A673 (cell line): ENCODE results near the gene VSIG2. TPM values are rescaled to one million over a fixed set of nuclear protein-coding genes. Genes with fewer than 3 reads are reported as not detected.

Experiments used
- BruUV-seq: library from RNA; stranded (reverse); fragments of 400-500 nt; replicated peaks from 2 replicates; lab custom pipeline; 2021; lab: Mats Ljungman, UMichigan
- CTCF ChIA-PET: fragments of 300-600 bp; sonication (Branson Sonifier 250); formaldehyde crosslinking; loops from one replicate; lab custom pipeline; 2022; ENCODE audit warnings: antibody characterized with exemption; lab: Charles Lee
- POLR2A ChIA-PET: fragments of 300-600 bp; sonication (Branson Sonifier 250); formaldehyde crosslinking; loops from one replicate; lab custom pipeline; 2022; ENCODE audit warnings: antibody characterized with exemption; ENCODE audit not compliant: low non-redundant PET; lab: Charles Lee
- DNase-seq: peaks from one replicate; pipeline ENCODE4 v3.0.0-alpha.2; 2015; ENCODE audit warnings: low spot score
- H3K27ac ChIP-seq: fragments of 200-600 bp; sonication (generic); 2 replicates; pipeline ENCODE4 v1.5.1; 2016; ENCODE audit warnings: mixed run types, low read depth, mild to moderate bottlenecking, mixed read lengths, antibody characterized with exemption, low read length; ENCODE audit not compliant: poor library complexity, severe bottlenecking
- H3K27me3 ChIP-seq: fragments of 200-600 bp; sonication (generic); replicated peaks from 2 replicates; pipeline ENCODE4 v1.6.1; 2017; ENCODE audit warnings: mixed run types, low read depth, mild to moderate bottlenecking, mixed read lengths, antibody characterized with exemption, low read length; ENCODE audit not compliant: insufficient read depth, poor library complexity
- H3K36me3 ChIP-seq: fragments of 200-600 bp; sonication (generic); 2 replicates; pipeline ENCODE4 v1.6.1; 2016; ENCODE audit warnings: mixed run types, mild to moderate bottlenecking, mixed read lengths, antibody characterized with exemption, low read length; ENCODE audit not compliant: insufficient read depth, poor library complexity, severe bottlenecking
- H3K4me1 ChIP-seq: fragments of 200-600 bp; sonication (generic); 2 replicates; pipeline ENCODE4 v1.6.1; 2017; ENCODE audit warnings: mixed run types, mild to moderate bottlenecking, mixed read lengths, antibody characterized with exemption, low read length; ENCODE audit not compliant: insufficient read depth, poor library complexity, severe bottlenecking
- H3K4me3 ChIP-seq: fragments of 200-600 bp; sonication (generic); 2 replicates; pipeline ENCODE4 v1.5.1; 2016; ENCODE audit warnings: low read depth, mixed run types, mild to moderate bottlenecking, mixed read lengths, low read length; ENCODE audit not compliant: poor library complexity, severe bottlenecking
- H3K9me3 ChIP-seq: fragments of 200-600 bp; sonication (generic); 2 replicates; pipeline ENCODE4 v1.6.1; 2016; ENCODE audit warnings: mixed run types, low read depth, mild to moderate bottlenecking, mixed read lengths, antibody characterized with exemption, low read length; ENCODE audit not compliant: poor library complexity, severe bottlenecking
- CTCF ChIP-seq: fragments of 300-800, 200-600 bp; sonication (generic); conservative IDR thresholded peaks from 2 replicates; pipeline ENCODE4 v1.5.1; 2017; ENCODE audit warnings: low read depth, mild to moderate bottlenecking, antibody characterized with exemption, low read length, moderate library complexity, mixed read lengths
- EZH2 ChIP-seq: fragments of 200-600 bp; sonication (generic); IDR thresholded peaks from 2 replicates; pipeline ENCODE4 v1.6.1; 2017; ENCODE audit warnings: borderline replicate concordance, low read depth, mild to moderate bottlenecking, mixed read lengths, antibody characterized with exemption, low read length; ENCODE audit not compliant: poor library complexity, severe bottlenecking
- intact Hi-C: fragments of 100-400 bp; cut with micrococcal nuclease; formaldehyde crosslinking; loops from one replicate; pipeline ENCODE4 v1.10.0; 2022; ENCODE audit not compliant: unreplicated experiment
- total RNA-seq: library from RNA; stranded (reverse); gene quantifications from 2 replicates; pipeline ENCODE4 v1.2.3, GENCODE V29; 2021

VSIG2 gene
- total RNA-seq, 1 experiment from 2014 or later = not detected

- H3K4me3 ChIP-seq = no peak overlapping the region
- TF ChIP-seq EZH2 = no peak
- no peak for TF ChIP-seq CTCF
- H3K9me3 ChIP-seq = no peaks in the 10 kb centered on the region
- peak; percentile 68 for DNase-seq
- ChIA-PET CTCF (interaction anchor here (0.6 kb wide), 1 partner anchor 8 kb away, joined by 3 read pairs; no protein-coding TSS in a partner anchor), POLR2A (interaction anchor here (0.6 kb wide), 1 partner anchor 77 kb away, joined by 8 read pairs; no protein-coding TSS in a partner anchor)
- no TSS peak for BruUV-seq
- no peaks in the 10 kb centered on the region for H3K27me3 ChIP-seq
- peaks cover 18% of the 10 kb centered on the region for H3K4me1 ChIP-seq
- no peak overlapping the region for H3K27ac ChIP-seq
- intact Hi-C loops = no loop called here
- no peaks in the 10 kb centered on the region for H3K36me3 ChIP-seq
Observed at GRCh38 chr11:124716591-124716990, 35.5 kb downstream of the VSIG2 start.

GRCh38 chr11:124712392-124712791 lies 39.7 kb downstream of the VSIG2 start:
- Histone ChIP-seq H3K27me3 (no peaks in the 10 kb centered on the region), H3K4me3 (no peak overlapping the region), H3K4me1 (no peaks in the 10 kb centered on the region), H3K27ac (no peak overlapping the region), H3K36me3 (no peaks in the 10 kb centered on the region), H3K9me3 (no peaks in the 10 kb centered on the region)
- ChIA-PET CTCF (no interaction called here), POLR2A (no interaction called here)
- BruUV-seq = no TSS peak
- no peak for TF ChIP-seq EZH2
- no peak for TF ChIP-seq CTCF
- intact Hi-C loops = no loop called here
- DNase-seq = no peak

GRCh38 chr11:124707829-124708228 lies 44.2 kb downstream of the VSIG2 start:
- no peak overlapping the region for H3K27ac ChIP-seq
- POLR2A ChIA-PET = no interaction called here
- H3K27me3 ChIP-seq = no peaks in the 10 kb centered on the region
- no peaks in the 10 kb centered on the region for H3K4me1 ChIP-seq
- BruUV-seq = no TSS peak
- TF ChIP-seq CTCF (no peak), EZH2 (no peak)
- CTCF ChIA-PET = no interaction called here
- intact Hi-C loops = no loop called here
- no peak for DNase-seq
- no peak overlapping the region for H3K4me3 ChIP-seq
- no peaks in the 10 kb centered on the region for H3K9me3 ChIP-seq
- H3K36me3 ChIP-seq = no peaks in the 10 kb centered on the region
